ENCODE results near the gene MSH5. TPM values are rescaled to one million over a fixed set of nuclear protein-coding genes. Genes with fewer than 3 reads are reported as not detected.

The MSH5 gene
- total and polyA plus RNA-seq, 9 of the 15 experiments (the other 6 are each of a cell fraction or from before 2014, with no cell fraction given), result 12.5 to 104 (median 46.6) TPM

DNA sequence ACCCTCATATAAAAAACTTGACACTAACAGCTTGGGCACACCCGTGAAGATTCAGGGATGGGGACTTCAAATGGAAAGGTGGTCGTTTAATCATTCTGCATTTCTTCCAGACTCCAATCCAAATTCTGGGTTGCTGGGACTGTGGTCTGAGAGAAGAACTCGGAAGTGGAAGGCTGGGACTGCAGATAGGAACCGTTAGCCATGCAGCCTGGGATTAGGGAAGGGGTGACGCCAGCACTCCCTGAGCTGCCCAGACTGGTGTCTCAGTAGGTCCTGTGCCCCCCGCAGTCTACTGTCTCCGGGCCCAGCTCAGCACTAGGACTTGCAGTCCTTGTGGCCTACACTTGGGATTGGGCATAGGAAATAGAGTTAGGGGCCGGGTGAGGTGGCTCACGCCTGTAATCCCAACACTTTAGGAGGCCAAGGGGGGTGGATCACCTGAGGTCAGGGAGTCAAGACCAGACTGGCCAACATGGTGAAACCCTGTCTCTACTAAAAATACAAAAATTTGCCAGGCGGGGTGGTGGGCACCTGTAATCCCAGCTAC lies 3.0 kb upstream of the MSH5 start (continued):
- TF ChIP-seq, protein P1, sequence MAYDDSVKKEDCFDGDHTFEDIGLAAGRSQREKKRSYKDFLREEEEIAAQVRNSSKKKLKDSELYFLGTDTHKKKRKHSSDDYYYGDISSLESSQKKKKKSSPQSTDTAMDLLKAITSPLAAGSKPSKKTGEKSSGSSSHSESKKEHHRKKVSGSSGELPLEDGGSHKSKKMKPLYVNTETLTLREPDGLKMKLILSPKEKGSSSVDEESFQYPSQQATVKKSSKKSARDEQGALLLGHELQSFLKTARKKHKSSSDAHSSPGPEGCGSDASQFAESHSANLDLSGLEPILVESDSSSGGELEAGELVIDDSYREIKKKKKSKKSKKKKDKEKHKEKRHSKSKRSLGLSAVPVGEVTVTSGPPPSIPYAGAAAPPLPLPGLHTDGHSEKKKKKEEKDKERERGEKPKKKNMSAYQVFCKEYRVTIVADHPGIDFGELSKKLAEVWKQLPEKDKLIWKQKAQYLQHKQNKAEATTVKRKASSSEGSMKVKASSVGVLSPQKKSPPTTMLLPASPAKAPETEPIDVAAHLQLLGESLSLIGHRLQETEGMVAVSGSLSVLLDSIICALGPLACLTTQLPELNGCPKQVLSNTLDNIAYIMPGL (CRISPR knock-in tag; IDR thresholded peaks at IDR 0.05), result 0 out of 2 replicates have a peak, but pooled peaks have one; percentile 66
- TF ChIP-seq ZSCAN29 (IDR thresholded peaks at IDR 0.05), result no peak
- no peak for TF ChIP-seq NUFIP1 (IDR thresholded peaks at IDR 0.05; ENCODE audit: partially characterized antibody)
- TF ChIP-seq, protein P2, sequence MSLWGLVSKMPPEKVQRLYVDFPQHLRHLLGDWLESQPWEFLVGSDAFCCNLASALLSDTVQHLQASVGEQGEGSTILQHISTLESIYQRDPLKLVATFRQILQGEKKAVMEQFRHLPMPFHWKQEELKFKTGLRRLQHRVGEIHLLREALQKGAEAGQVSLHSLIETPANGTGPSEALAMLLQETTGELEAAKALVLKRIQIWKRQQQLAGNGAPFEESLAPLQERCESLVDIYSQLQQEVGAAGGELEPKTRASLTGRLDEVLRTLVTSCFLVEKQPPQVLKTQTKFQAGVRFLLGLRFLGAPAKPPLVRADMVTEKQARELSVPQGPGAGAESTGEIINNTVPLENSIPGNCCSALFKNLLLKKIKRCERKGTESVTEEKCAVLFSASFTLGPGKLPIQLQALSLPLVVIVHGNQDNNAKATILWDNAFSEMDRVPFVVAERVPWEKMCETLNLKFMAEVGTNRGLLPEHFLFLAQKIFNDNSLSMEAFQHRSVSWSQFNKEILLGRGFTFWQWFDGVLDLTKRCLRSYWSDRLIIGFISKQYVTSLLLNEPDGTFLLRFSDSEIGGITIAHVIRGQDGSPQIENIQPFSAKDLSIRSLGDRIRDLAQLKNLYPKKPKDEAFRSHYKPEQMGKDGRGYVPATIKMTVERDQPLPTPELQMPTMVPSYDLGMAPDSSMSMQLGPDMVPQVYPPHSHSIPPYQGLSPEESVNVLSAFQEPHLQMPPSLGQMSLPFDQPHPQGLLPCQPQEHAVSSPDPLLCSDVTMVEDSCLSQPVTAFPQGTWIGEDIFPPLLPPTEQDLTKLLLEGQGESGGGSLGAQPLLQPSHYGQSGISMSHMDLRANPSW (CRISPR knock-in tag; IDR thresholded peaks at IDR 0.05), result 0 out of 2 replicates have a peak, but pooled peaks have one; percentile 53
- TF ChIP-seq MCM7 (IDR thresholded peaks at IDR 0.05), result no peak
- TF ChIP-seq, protein P3, sequence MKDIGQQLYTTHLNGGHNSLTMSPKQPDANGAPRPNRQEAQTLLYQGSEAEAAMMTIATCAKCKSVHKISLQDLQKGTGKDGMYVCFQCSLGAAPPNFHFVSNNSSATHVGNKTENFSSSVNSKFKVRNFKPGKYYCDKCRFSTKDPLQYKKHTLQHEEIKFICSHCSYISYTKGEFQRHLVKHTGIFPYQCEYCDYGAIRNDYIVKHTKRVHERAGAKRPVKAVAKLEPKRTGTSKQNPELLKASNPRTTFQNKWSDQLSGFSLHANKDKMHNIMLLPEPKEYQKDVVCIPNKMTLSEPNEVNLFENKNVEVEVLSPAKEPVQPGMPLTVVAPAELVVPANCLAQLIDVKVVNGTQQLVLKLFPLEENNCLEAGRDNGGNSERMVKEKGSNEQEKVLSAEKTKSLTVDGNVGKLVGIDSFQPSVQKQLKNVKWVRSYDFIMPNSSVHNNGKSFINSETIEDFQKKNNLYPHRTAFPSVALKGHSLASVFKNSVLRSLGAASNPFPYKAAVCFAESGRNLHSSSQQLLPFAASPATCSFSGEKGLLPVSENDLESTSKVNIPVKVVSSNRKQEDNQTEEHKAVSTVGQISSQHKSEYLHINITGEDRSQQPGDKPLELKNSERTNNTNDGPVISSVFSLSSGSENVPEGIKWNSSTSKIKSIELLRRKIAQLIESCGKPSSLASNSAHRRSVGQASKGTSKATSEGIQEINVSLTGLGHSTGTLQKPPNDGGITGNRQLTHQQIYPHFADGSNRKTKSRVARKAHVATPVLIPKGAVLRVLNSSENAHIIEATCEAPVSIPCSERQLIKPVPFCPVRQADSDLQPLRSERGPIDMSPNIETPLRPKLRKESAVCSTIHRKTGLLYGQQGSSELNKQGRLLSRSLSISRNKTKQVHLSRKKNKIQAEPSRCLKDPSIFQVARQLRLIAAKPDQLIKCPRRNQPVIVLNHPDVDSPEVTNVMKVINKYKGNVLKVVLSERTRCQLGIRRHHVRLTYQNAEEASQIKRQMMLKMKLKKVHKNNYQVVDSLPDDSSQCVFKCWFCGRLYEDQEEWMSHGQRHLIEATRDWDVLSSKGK (CRISPR knock-in tag; IDR thresholded peaks at IDR 0.05), result 0 out of 2 replicates have a peak, but pooled peaks have one; percentile 16
- no peak for TF ChIP-seq HDGF (IDR thresholded peaks at IDR 0.05)
- no peak for TF ChIP-seq TRIM24 (IDR thresholded peaks at IDR 0.05)
- 0 out of 2 replicates have a peak, but pooled peaks have one; percentile 39 for TF ChIP-seq ZNF76 (CRISPR knock-in tag; IDR thresholded peaks at IDR 0.05; ENCODE audit: borderline replicate concordance)
- no peak for TF ChIP-seq MBD2 (IDR thresholded peaks at IDR 0.05; ENCODE audit: borderline replicate concordance, low read depth)
- TF ChIP-seq, protein P4, sequence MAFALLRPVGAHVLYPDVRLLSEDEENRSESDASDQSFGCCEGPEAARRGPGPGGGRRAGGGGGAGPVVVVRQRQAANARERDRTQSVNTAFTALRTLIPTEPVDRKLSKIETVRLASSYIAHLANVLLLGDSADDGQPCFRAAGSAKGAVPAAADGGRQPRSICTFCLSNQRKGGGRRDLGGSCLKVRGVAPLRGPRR (CRISPR knock-in tag; IDR thresholded peaks at IDR 0.05), result no peak
- no peak for TF ChIP-seq ZNF224 (CRISPR knock-in tag; IDR thresholded peaks at IDR 0.05)
- no peak for TF ChIP-seq RFX7 (CRISPR knock-in tag; IDR thresholded peaks at IDR 0.05)
- no peak for TF ChIP-seq FOXK2 (conservative IDR thresholded peaks at IDR 0.05 in 1 of 2, IDR thresholded peaks at IDR 0.05 in 1 of 2; ENCODE audit: low read depth in 2 of 2)
- no peak for TF ChIP-seq DPF2 (IDR thresholded peaks at IDR 0.05)
